Uterus (tissue), 4 donors: ENCODE data around the gene OR6J1. TPM values are rescaled to one million over a fixed set of nuclear protein-coding genes. Genes with fewer than 3 reads are reported as not detected.
"Not testable (repeated sequence)": the region's sequence is repeated elsewhere in the genome, so short reads cannot be mapped to it uniquely, and the experiment has no call there.

Source experiments
- DNase-seq, 2 donors: peaks; one replicate each; pipeline ENCODE4 v3.0.0-alpha.2; 2019 to 2020
- H3K27ac ChIP-seq, 2 donors: fragments of 200-600 bp; sonication (generic); 1 replicate in 1 of 2; 2 replicates in 1 of 2; pipeline ENCODE4 v1.5.1; 2016 to 2018
- H3K27me3 ChIP-seq, 2 donors: fragments of 200-600 bp; sonication (generic); one replicate each; pipeline ENCODE4 v1.5.1; 2018 to 2019; ENCODE audit warnings: control low read depth in 1 of 2
- H3K36me3 ChIP-seq, 2 donors: fragments of 200-600 bp; sonication (generic); one replicate each; pipeline ENCODE4 v1.5.1; 2019; ENCODE audit warnings: control low read depth in 1 of 2
- H3K4me1 ChIP-seq, 2 donors: fragments of 200-600 bp; sonication (generic); one replicate each; pipeline ENCODE4 v1.5.1; 2018 to 2019; ENCODE audit warnings: control low read depth in 1 of 2
- H3K4me3 ChIP-seq, 2 donors: fragments of 200-600 bp; sonication (generic); 1 replicate in 1 of 2; 2 replicates in 1 of 2; pipeline ENCODE4 v1.5.1; 2018 to 2019; ENCODE audit warnings: mild to moderate bottlenecking in 1 of 2
- H3K9me3 ChIP-seq, 2 donors: fragments of 200-600 bp; sonication (generic); one replicate each; pipeline ENCODE4 v1.5.1; 2019; ENCODE audit warnings: control low read depth in 1 of 2
- POLR2A ChIP-seq, 2 donors: fragments of 450-650 bp; IDR thresholded peaks; one replicate each; pipeline ENCODE4 v1.6.1; 2016; ENCODE audit warnings: antibody characterized with exemption in 2 of 2, mild to moderate bottlenecking in 1 of 2, moderate library complexity in 1 of 2
- intact Hi-C: fragments of 100-400 bp; cut with DNase I; formaldehyde crosslinking; loops from one replicate; pipeline ENCODE4 v1.15.1; 2023; ENCODE audit warnings: low total_unique reads
- total RNA-seq, 4 donors: library from RNA; depleted of rRNA in 3 of 4; stranded (reverse); fragments of >200 nt in 3 of 4; gene quantifications; one replicate each; pipeline versions ENCODE4 v1.1.0 to v1.2.4, GENCODE V29; 2014 to 2023
- TF ChIP-seq, protein P1 (sequence below), 4 experiments: fragments of 200-600 bp in 2 of 4; fragments of 450-650 bp in 2 of 4; sonication (generic) in 2 of 4; IDR thresholded peaks; one replicate each; pipeline ENCODE4 v1.5.1; 2016 to 2019; ENCODE audit warnings: antibody characterized with exemption in 4 of 4, mild to moderate bottlenecking in 2 of 4, moderate library complexity in 1 of 4
- donor health status: DM: yes; HTN: yes; CAD: no.

Gene OR6J1
- total RNA-seq, 4 donors from 2014 or later, result 0.14 TPM; not detected in 3

GRCh38 chr14:22588526-22589095 lies 55.5 kb downstream of the OR6J1 start:
- peak overlapping the region; percentile 82 to 96 for H3K4me3 ChIP-seq
- no peaks in the 10 kb centered on the region for H3K9me3 ChIP-seq
- intact Hi-C loops, result no loop called here
- TF ChIP-seq, protein P1, sequence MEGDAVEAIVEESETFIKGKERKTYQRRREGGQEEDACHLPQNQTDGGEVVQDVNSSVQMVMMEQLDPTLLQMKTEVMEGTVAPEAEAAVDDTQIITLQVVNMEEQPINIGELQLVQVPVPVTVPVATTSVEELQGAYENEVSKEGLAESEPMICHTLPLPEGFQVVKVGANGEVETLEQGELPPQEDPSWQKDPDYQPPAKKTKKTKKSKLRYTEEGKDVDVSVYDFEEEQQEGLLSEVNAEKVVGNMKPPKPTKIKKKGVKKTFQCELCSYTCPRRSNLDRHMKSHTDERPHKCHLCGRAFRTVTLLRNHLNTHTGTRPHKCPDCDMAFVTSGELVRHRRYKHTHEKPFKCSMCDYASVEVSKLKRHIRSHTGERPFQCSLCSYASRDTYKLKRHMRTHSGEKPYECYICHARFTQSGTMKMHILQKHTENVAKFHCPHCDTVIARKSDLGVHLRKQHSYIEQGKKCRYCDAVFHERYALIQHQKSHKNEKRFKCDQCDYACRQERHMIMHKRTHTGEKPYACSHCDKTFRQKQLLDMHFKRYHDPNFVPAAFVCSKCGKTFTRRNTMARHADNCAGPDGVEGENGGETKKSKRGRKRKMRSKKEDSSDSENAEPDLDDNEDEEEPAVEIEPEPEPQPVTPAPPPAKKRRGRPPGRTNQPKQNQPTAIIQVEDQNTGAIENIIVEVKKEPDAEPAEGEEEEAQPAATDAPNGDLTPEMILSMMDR (IDR thresholded peaks at IDR 0.05), result no peak
- TF ChIP-seq POLR2A (IDR thresholded peaks at IDR 0.05), result no peak
- peak overlapping the region; percentile 88 to 92 for H3K27ac ChIP-seq
- no peaks in the 10 kb centered on the region for H3K36me3 ChIP-seq
- no peaks in the 10 kb centered on the region for H3K27me3 ChIP-seq
- no peak for DNase-seq
- peaks cover 0 to 4% of the 10 kb centered on the region in 2 donors for H3K4me1 ChIP-seq

DNA sequence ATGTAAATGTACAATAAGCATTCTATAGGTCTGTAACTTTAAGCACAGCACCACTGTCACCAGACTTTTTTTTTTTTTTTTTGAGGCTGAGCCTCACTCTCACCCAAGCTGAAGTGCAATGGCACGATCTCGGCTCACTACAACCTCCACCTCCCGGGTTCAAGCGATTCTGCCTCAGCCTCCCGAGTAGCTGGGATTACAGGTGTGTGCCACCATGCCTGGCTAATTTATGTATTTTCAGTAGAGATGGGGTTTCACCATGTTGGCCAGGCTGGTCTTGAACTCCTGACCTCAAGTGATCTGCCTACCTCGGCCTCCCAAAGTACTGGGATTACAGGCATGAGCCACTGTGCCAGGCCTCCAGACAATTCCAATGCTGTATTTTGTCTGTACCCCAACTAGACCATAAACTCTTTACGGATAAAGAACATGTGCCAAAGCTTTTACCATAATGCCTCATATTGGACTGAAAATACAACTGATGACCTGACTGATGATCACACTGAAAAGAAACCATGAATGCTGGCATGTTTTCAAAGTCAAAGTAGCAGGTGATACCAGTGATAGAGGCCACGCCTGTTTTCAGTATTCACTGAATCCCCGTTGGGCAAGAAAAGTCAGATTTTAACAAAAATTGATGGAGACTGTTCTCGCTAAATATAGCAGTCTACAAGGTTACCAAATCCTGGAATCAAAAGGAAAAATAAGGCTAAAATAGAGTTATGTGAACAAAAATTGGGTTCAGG lies 56.3 kb downstream of the OR6J1 start:
- peak overlapping the region; percentile 82 to 96 for H3K4me3 ChIP-seq
- H3K27me3 ChIP-seq, DNase-seq, intact Hi-C loops, H3K36me3 ChIP-seq, H3K4me1 ChIP-seq, H3K9me3 ChIP-seq: not testable (repeated sequence)
- H3K27ac ChIP-seq, result peak overlapping the region in 1 of 2 donors; percentile 92

GRCh38 chr14:22587247-22587646 lies 56.9 kb downstream of the OR6J1 start:
- H3K4me3 ChIP-seq, result no peak overlapping the region

GRCh38 chr14:22583994-22584393 lies 60.2 kb downstream of the OR6J1 start:
- H3K27me3 ChIP-seq, result no peaks in the 10 kb centered on the region
- H3K9me3 ChIP-seq, result no peaks in the 10 kb centered on the region
- no peak for DNase-seq
- H3K4me3 ChIP-seq, result no peak overlapping the region
- peaks cover 0 to 4% of the 10 kb centered on the region in 2 donors for H3K4me1 ChIP-seq
- TF ChIP-seq POLR2A (IDR thresholded peaks at IDR 0.05), result no peak
- TF ChIP-seq, protein P1 (IDR thresholded peaks at IDR 0.05), result no peak
- no peaks in the 10 kb centered on the region for H3K36me3 ChIP-seq
- H3K27ac ChIP-seq, result no peak overlapping the region
- intact Hi-C loops, result no loop called here

More at GRCh38 chr14:22587247-22587646, 56.9 kb downstream of the OR6J1 start:
- Histone ChIP-seq H3K27ac (no peak overlapping the region), H3K27me3 (no peaks in the 10 kb centered on the region), H3K4me1 (peaks cover 0 to 4% of the 10 kb centered on the region in 2 donors), H3K36me3 (no peaks in the 10 kb centered on the region), H3K9me3 (no peaks in the 10 kb centered on the region)
- intact Hi-C loops, result no loop called here
- DNase-seq, result no peak
- no peak for TF ChIP-seq POLR2A (IDR thresholded peaks at IDR 0.05)
- TF ChIP-seq, protein P1 (IDR thresholded peaks at IDR 0.05), result no peak

Other genes with a start within 250 kb of the OR6J1 start
- 100 to 1,000 TPM in 3 of 4 donors, 10 to 100 TPM in 1; 92.2 to 375 (median 207) TPM for gene DAD1, start 55.1 kb downstream of the OR6J1 start, total RNA-seq
- 10 to 100 TPM; 17.9 to 40.0 (median 28.6) TPM for gene ABHD4, start 46.1 kb downstream of the OR6J1 start, total RNA-seq
- 10 to 100 TPM; 38.3 to 87.8 (median 55.9) TPM for gene OXA1L, start 122.3 kb upstream of the OR6J1 start, total RNA-seq
- gene SLC7A7, start 171.1 kb upstream of the OR6J1 start, total RNA-seq, result 10 to 100 TPM in 1 of 4 donors, 1 to 10 TPM in 3; 2.8 to 15.6 (median 6.8) TPM
- 100 to 1,000 TPM in 1 of 4 donors, 10 to 100 TPM in 3; 14.3 to 255 (median 35.3) TPM for gene MRPL52, start 185.5 kb upstream of the OR6J1 start, total RNA-seq
- gene MMP14, start 192.2 kb upstream of the OR6J1 start, total RNA-seq, result 100 to 1,000 TPM in 3 of 4 donors, 10 to 100 TPM in 1; 66.6 to 233 (median 172) TPM
- 100 to 1,000 TPM in 1 of 4 donors, 10 to 100 TPM in 3; 27.4 to 140 (median 37.5) TPM for gene LRP10, start 227.4 kb upstream of the OR6J1 start, total RNA-seq
- gene REM2, start 238.9 kb upstream of the OR6J1 start, total RNA-seq, result 1 to 10 TPM in 1 of 4 donors, under 1 TPM in 1, not detected in 2; 0.83 to 1.6 TPM